Measurements from ENCODE around the gene MFRP.
A peak's percentile ranks its signal among the peaks of the same experiment; 100 is the strongest.

The MFRP gene

DNA sequence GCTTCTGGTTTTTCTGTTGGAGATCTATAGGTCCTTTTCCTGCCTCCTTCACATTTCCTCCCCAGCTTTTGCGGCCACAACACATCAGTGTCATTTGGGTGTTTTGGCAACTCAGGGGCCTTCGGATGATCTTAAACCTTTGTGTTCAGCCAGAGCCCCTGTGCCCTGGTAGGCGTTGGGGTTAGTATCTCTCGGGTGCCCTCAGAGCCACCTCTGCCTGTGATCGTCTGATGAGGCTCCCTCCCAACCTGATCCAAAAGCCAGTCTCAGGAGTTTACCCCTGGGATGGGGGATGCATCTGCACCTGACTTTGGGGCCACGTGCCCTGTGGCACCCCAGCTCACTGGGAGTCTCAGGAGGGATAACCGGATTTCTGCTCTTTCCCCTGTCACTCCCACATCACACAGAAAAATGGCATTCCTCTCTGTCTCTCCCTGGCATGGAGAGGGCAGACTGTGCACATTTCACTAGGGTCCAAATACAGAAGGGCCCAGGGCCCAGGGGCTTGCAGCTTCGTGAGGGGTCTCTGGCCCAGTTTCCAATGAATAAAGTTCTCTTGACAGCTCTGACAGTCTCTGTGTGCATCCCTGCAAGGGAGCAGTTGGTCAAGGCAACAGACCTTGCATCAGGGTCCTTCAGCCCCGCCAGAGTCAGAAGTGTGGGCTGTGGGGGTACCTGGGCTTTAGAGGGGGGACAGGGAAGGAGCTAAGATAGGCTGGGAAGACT lies 9.6 kb downstream of the MFRP start:
- DNase-seq: no peak

DNA sequence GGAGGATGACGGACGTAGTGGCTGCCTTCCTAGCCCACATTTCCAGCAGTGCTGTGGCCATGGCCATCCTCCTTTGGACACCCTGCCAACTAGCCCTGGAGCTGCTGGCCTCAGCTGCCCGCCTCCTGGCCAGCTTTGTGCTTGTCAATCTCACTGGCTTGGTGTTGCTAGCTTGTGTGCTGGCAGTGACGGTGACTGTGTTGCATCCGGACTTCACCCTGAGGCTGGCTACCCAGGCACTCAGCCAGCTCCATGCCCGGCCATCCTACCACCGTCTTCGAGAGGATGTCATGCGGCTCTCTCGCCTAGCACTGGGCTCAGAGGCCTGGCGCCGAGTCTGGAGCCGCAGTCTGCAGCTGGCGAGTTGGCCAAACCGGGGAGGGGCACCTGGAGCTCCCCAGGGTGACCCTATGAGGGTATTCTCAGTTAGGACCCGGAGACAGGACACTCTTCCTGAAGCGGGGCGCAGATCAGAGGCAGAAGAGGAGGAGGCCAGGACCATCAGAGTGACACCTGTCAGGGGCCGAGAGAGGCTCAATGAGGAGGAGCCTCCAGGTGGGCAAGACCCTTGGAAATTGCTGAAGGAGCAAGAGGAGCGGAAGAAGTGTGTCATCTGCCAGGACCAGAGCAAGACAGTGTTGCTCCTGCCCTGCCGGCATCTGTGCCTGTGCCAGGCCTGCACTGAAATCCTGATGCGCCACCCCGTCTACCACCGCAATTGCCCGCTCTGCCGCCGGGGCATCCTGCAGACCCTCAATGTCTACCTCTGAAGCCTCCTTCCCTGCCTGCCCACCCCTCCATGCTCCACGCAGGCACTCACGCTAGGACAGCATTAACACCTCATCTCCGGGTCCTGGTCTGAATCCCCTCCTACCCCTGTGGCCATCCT lies 10.6 kb downstream of the MFRP start:
- no peak for DNase-seq

DNA sequence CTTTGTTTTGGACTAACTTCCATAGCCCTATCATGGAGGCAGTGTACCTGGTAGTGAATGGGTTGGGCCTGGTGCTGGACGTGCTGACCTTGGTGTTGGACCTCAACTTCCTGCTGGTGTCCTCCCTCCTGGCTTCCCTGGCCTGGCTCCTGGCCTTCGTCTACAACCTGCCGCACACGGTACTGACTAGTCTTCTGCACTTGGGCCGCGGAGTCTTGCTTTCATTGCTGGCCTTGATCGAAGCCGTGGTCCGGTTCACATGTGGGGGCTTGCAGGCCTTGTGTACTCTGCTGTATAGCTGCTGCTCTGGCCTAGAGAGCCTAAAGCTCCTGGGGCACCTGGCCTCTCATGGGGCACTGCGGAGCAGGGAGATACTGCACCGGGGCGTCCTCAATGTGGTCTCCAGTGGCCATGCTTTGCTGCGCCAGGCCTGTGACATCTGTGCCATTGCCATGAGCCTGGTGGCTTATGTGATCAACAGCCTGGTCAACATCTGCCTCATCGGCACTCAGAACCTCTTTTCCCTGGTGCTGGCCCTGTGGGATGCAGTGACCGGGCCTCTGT lies 11.3 kb downstream of the MFRP start:
- no peak for DNase-seq

DNA sequence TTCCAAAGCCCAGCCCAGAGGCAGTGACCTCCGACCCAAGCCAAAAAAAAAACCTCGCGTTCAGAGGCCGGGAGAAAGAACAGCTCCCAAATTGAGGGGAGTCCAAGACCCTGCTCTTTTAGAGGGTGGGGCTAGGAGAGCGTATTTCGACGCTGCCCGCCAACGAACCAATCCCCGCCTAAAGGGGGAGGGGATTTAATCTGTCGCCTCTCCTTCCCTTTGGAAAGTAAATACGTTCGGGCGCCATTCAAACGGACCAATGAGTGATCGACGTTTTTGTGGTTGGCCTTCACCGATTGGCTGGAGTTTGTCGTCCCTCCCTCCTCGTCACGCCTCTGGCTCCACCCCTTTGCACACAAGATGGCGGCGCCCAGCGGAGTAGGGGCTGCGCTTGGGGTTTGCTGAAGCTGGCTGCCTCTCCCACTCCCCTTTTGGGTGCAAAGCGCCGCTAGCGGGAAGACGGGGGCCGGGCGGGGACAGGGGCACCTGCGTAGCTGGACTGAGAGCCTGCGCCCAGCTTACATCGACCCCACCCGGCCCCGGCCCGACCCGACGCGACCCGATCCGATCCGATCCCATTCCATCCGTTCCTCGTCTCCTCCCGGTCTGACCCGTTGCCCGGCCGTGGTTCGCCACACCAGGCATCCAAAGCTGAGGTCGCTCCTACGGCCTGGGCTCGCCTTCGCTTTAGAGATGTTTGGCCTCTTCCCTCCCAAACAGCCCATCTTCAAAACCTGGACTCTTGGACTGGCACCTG lies 12.2 kb downstream of the MFRP start, which contains the start of gene RNF26:
Gene RNF26 (plus strand): TSS at position 354 of the 757 bp plus-strand sequence. CDS start 596 bp downstream, outside the sequence.
- peak; percentile 93 for DNase-seq

DNA sequence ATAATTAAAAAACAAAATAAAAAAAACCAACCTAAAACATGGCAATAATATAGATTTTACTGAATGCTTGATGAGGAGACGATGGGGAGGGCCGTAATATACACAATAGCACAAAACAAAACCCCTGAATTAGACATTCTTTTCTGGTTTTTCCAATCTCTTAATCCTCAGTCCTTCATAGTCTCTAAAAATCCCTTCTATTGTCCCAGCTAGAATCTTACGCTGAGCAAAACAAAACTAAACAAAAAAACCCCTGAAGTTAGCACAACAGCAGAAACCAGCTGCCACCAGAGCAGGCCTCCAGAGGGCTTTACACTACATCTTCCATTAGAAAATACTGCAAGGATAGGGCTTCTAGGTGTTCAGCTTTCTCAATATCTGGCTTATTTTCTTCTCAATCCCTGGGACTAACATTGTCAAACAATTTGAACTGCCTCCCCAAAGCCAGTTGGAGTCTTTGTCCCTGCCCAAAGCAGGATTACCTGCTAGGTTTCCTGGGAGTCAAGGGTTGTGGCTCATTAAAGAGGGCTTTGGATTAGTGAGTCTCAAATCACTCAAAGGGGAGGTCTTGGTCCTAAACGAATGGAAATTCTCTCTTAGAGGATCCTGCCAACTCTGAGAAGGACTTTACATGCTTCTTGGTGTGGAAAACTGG lies 14.3 kb downstream of the MFRP start:
- DNase-seq: no peak

DNA sequence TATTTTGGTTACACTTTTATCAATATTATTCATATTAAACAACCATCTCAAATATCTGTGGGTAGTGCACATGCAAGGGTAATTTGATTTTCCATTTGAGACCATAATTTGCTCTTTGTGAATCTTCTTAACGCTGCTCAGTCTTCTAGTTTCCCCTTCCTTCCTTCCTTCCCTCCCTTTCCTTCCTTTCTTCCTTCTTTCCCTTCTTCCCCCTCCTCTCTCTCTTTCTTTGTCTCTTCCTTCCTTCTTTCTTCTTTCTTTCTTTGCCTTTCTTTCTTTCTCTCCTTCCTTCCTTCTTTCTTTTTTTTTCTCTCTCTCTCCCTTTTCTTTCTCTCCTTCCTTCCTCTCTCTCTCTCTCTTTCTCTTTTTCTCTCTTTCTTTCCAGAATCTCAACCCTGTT lies 16.3 kb downstream of the MFRP start:
- DNase-seq: no peak

DNA sequence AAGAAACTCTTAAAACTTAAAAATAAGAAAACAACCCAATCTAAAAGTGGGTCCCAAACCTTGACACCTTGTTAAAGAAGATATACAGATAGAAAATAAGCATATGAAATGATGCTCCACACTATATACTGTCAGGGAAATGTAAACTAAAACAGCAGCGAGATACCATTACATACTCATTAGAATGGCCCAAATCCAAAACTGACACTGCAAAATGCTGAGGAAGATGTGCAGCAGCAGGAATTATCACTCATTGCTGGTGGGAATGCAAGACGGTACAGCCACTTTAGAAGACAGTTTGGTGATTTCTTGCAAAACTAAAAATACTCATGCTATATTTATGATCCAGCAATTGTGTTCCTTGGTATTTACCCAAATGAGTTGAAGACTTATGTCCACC lies 17.2 kb downstream of the MFRP start:
- DNase-seq: no peak

DNA sequence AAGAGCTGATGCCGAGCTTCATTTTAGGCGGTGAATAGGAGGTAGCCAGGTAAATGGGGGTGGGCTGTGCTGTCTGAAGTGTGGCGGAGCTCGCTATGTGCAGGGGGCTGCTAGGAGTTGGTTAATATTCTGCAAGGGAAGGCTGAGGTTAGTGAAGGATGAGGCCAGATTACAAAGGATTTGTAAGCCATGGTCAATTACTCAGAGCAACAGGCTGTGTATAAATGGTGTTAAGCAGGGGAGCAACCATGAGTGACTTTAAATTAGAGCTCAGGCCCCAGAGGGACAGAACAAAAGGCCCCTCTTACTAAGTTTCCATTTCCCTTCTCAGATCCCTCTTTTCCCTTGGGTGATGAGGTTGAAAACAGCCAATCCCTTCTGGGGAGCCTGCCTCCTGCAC lies 22.3 kb downstream of the MFRP start:
- no peak for DNase-seq

DNA sequence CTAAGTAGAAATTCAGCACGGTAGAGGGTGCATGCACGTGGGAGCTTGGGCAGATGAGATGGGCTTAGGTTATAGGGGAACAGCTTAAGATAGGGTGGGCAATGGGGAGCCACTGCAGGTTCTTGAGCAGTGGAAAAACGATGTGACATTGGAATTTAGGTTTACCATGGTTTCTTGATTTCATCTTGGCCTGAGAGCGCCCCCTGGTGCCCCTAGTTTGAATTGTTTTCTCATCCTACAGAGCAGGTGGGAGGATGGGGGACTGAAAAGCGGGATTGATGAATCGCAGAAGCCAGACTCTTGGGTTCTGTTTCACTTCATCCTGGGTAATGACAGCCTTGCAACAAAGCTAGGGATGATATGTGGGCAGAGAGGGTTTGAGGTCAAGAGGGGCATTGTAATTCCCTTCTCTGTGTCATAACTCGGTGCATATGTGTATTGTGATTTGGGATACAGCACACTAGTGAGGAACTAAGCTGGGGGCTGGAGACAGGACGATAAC lies 22.9 kb downstream of the MFRP start:
- peak; percentile 59 for DNase-seq

DNA sequence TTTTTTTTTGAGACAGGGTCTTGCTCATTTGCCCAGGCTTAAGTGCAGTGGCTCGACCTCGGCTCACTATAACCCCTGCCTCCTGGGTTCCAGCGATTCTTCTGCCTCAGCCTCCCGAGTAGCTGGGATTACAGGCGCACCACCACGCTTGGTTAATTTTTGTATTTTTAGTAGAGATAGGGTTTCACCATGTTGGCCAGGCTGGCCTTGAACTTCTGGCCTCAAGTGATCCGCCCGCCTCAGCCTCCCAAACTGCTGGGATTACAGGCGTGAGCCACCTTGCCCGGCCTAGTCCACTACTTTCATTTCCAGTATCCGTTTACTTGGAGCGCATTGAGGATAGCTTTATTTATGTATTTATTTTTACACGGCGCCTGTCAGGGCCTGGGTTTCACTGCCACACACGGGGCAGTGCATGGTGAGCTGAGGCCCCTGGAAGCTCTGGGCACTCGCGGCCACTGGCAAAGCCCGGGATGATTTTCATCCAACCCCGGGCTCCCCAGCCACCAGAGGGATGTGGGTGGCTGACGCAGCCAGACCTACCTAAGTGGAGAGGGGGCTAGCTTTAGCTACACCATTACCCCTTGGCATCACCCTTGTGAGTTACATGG lies 23.5 kb downstream of the MFRP start:
- no peak for DNase-seq

DNA sequence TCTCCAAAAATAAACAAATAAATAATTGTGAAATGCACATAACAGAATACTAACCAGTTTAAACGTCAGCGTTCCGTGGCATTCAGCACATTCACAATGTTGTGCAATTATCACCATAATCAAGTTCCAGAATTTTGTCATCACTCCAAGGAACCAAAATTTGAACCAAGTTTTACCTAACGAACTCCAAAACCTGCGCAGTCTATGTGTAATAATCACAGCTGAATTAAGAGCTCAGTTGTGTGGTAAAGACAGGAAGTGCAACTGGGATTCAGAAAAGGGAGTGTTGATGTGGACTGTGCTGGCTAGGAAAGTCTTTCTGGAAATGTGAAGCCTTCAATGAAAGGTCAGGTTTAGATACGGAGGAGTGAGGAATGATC lies 24.2 kb downstream of the MFRP start:
- DNase-seq: no peak

DNA sequence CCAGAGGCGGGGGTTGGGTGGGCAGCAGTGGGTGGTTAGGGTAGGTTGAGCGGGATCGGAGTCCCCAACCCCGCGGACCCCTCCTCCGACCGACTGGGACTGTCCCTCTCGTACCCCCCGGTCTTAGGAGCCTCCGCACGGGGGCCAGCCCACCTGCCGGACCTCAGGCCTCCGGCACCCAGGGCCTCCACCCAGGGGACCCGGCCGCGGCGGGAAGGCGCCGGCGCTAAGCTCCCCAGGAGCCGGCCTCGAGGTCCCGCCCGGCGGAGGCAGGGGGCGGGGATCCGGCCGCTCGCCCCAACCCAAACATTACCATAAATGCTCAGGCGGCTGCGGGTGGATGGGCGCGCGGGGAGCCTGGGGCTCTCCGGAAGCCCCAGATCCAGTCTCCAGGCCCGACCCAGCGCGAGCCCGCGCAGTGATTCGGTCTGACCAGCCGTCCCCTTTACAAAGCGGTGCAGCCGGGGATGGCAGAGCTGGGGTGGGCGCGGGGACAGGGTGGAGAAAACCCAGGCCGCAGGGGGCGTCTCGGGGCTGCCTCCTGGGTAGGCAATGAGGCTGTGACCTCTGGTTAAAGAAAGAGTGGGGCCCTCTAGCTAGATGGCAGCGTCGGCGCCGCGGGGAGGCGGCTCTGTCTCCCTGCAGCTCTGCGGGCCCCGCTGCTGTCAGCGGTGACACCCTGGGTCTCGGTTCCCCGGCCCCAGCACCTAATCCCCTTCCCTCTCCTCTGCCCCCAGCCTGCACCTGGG lies 25.6 kb downstream of the MFRP start:
- peak; percentile 45 for DNase-seq

DNA sequence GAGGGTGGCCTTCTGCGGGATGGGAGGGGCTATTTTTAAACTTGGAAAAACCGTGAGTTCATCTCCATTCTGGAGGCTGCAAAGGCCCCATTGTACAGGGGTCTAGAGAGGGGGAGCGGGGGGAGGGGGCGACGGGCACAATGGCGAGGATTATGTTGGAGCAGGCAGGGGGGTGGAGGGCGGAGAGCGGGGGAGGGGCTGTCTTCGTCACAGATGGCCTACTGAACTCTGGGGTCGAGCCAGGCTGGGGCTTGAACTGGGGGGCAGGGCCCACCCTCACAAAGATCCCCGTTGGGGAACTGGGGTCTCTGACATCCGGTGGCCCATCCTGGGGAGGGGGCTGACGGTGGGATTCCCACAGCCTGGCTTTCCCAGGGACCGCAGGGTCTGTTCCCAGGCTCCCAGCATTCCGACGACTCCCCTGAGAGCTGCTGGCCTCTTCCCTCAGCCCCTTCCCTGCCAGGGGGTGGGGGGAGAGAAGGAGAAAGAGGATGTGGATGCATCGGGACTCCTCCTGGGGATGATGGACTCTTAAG lies 26.2 kb downstream of the MFRP start:
- DNase-seq: no peak

DNA sequence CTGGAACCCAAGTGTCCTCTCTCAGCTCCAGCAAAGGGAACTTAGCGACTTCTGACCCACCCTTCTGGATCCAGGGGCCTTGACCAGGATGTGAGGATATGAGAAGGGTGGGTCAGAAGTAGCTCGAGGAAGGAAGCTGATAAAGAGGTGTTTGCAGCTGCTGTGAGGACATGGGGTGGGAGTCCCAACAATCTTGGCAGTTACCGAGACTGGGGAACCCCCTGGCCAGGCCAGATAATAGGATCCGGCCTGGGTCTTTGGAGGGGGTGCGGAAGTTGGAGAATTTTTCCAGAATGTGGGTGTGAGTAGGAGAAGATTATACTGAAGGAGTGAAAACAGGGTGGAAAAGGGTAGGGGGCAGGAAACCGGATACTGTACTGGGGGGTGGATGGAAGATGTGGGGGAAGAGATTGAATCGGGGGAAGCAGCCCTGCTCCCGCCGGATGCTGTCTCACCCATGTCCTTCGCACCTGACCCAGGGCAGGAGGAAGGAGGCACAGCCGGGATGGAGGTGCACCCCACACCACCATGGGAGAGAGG lies 26.7 kb downstream of the MFRP start:
- no peak for DNase-seq

DNA sequence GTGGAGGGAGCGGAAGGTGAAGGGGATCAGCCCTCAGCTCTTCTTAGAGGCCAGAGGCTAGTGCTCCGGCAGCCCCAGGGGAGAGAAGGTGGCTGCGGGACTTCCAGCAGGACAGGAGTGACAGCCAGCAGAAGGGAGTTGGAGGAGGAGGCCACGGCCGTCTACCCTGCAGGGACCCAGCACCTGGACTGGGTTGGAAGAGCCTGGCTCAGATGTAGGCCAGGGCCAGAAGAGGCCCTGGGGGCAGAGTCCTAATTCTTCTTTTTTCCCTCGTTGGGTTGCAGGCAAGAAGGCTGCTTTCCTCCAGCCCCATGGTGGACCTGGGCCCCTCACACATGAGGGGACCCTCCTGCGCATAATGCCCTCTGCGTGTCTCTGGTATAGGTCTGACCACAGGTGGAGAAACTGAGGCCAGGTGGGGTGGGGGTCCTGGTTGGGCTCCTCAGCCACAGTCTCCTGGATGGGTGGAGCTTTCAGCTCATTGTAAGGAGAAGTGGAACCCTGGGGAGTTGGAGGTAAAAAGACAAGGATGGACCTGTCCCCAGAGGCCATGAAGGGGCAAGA lies 27.3 kb downstream of the MFRP start:
- no peak for DNase-seq

DNA sequence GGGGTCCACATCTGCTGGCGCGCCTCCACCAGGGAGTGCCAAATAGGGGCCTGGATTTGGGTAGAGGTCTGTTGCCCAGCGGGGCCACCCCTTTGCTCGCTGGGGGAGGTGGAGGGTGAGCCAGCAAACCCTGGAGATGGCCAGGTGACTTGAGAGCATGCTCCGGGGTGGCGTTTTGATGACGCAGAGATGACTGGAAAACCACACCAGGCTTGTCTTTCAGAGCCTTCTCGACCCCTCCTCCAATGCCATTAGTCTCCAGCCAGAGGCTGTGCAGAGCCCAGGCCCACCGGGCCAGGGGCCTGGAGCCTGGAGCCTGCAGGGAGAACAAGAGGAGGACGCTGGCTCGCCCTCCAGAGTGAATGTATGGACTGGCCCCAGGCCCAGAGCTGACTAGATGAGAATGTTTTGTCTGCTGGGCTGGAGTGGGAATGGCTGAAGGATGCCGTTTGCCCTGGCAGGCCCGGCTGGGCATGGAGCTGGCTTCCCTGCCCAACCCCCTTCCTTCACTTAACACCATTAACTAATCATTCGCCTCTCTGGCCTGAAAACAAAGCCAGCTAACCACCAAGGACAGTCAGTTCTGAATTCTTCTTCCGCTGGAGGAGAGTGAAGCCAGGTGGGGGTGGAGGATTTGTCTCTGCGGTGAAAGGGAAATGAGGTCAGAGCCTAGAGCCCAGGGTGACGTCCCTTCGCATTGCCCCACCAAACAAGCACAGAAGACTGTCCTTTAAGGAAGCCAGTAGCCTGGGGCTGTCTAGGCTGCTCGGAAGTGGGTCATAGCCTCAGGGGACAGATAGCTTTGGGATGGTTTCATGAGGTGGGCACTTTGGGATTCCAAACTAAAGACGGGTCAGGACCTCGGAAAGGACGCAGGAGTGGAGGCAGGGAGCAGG lies 28.0 kb downstream of the MFRP start:
- peak; percentile 37 for DNase-seq

DNA sequence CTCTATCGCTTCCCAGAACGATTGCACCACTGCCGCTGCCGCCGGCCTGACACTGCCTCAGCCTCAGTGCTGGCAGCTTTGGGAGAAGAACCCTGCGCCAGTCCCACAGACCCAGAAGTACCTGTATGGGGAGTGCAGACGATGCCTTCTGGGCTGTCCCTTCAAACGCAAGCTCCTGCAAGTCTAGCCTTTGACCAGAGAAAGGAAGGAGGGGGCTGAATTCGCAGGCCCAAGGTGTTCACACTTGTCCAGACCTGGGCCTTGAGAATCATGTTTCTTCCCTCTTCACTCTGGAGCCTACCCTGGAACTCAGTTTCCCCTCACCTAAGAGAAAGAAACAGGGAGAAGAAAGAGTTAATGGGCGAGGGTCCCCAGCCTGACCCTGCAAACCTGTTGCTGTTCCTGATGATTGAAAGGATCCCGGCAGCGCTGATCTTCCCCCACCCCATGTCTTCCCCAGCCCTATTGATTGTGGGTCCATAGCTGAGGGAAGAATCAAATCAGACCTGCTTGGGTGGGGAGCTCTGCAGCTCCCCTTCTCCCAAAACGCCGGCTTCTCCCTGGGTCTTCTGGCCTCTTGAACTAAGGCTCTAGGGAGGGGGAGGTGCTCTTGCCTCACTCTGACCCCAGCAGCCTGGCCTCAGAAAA lies 28.8 kb downstream of the MFRP start:
- no peak for DNase-seq

Data from stimulated activated naive CD4-positive, alpha-beta T cell treated with Interleukin-2 at 50 U/mL for 16 hours (primary cell).